Stimulated activated CD8-positive, alpha-beta memory T cell treated with anti-CD3 and anti-CD28 coated beads, Interleukin-15, amount 100 ng/mL, for 4 hours (primary cell): ENCODE data around the gene SIRPB2.

ENCODE experiments used
- DNase-seq, 2 donors: peaks; one replicate each; pipeline ENCODE4 v3.0.0-alpha.2; 2020; ENCODE audit warnings: low read depth in 2 of 2

SIRPB2 gene

GRCh38 chr20:1491281-1491840 is at the start of gene SIRPB2:
Gene SIRPB2 (minus strand): TSS chr20:1491420. CDS start chr20:1491359, 61 bp downstream.
- no peak for DNase-seq

GRCh38 chr20:1539816-1540419 is 48.7 kb upstream of the SIRPB2 start:
- DNase-seq: no peak

- no peak for DNase-seq
Observed at GRCh38 chr20:1538655-1539054, 47.4 kb upstream of the SIRPB2 start.

- DNase-seq: no peak
Observed at GRCh38 chr20:1537731-1538058, 46.5 kb upstream of the SIRPB2 start.

- DNase-seq: no peak
Observed at GRCh38 chr20:1536893-1537730, 45.9 kb upstream of the SIRPB2 start.

GRCh38 chr20:1535420-1536175 is 44.4 kb upstream of the SIRPB2 start:
- no peak for DNase-seq

- DNase-seq: no peak
Observed at GRCh38 chr20:1534526-1534925, 43.3 kb upstream of the SIRPB2 start.

- no peak for DNase-seq
Observed at GRCh38 chr20:1533059-1533458, 41.8 kb upstream of the SIRPB2 start.

- no peak for DNase-seq
Observed at GRCh38 chr20:1528811-1529210, 37.6 kb upstream of the SIRPB2 start.

GRCh38 chr20:1527923-1528322 is 36.7 kb upstream of the SIRPB2 start:
- DNase-seq: no peak

GRCh38 chr20:1526896-1527295 is 35.7 kb upstream of the SIRPB2 start:
- DNase-seq: no peak

GRCh38 chr20:1526310-1526709 is 35.1 kb upstream of the SIRPB2 start:
- no peak for DNase-seq

- no peak for DNase-seq
Observed at GRCh38 chr20:1524004-1524403, 32.8 kb upstream of the SIRPB2 start.

- DNase-seq: no peak
Observed at GRCh38 chr20:1517010-1517409, 25.8 kb upstream of the SIRPB2 start.

- DNase-seq: no peak
Observed at GRCh38 chr20:1513801-1514200, 22.6 kb upstream of the SIRPB2 start.

- no peak for DNase-seq
Observed at GRCh38 chr20:1509237-1509636, 18.0 kb upstream of the SIRPB2 start.

- no peak for DNase-seq
Observed at GRCh38 chr20:1508574-1508973, 17.4 kb upstream of the SIRPB2 start.

- no peak for DNase-seq
Observed at GRCh38 chr20:1507276-1507675, 16.1 kb upstream of the SIRPB2 start.

GRCh38 chr20:1505871-1506270 is 14.7 kb upstream of the SIRPB2 start:
- no peak for DNase-seq

- DNase-seq: no peak
Observed at GRCh38 chr20:1505361-1505760, 14.1 kb upstream of the SIRPB2 start.

GRCh38 chr20:1503564-1504227 is 12.5 kb upstream of the SIRPB2 start:
- DNase-seq: peak; percentile 29 to 60

- DNase-seq: no peak
Observed at GRCh38 chr20:1500496-1500895, 9.3 kb upstream of the SIRPB2 start.
